ENCODE data around the gene PWWP2B.

PWWP2B gene

GRCh38 chr10:132400547-132401151 is 3.6 kb downstream of the PWWP2B start:
- Histone ChIP-seq H3K9me3 (ENCODE audit: control insufficient read depth, insufficient read depth, low read length) (no peaks in the 10 kb centered on the region), H3K4me2 (ENCODE audit: low read length) (no peak overlapping the region), H3K4me3 (ENCODE audit: low read length) (no peak overlapping the region), H3K4me1 (ENCODE audit: control insufficient read depth, low read length) (peaks cover 16% of the 10 kb centered on the region), H4K20me1 (ENCODE audit: control insufficient read depth, insufficient read depth, low read depth, low read length) (no peaks in the 10 kb centered on the region), H3K27ac (ENCODE audit: low read depth, low read length) (no peak overlapping the region), H3K79me2 (ENCODE audit: control insufficient read depth, low read length) (peaks cover 3% of the 10 kb centered on the region; the same call in 1 of the 2 replicates), H3K27me3 (ENCODE audit: control insufficient read depth, low read length) (peaks cover 8% of the 10 kb centered on the region), H3K36me3 (ENCODE audit: control insufficient read depth, low read length) (no peaks in the 10 kb centered on the region), H3F3A (ENCODE audit: control insufficient read depth, insufficient read depth) (no peaks in the 10 kb centered on the region), H3K9me2 (replicated peaks; ENCODE audit: control insufficient read depth, low read length) (no peaks in the 10 kb centered on the region)
- TF ChIP-seq EZH2phosphoT487 (IDR thresholded peaks at IDR 0.05; ENCODE audit: borderline replicate concordance, low read length) (no peak), CTCF (IDR thresholded peaks at IDR 0.05; ENCODE audit: low read depth, low read length, poor library complexity, severe bottlenecking) (no peak)

- Histone ChIP-seq H3K27me3 (ENCODE audit: control insufficient read depth, low read length) (peaks cover 6% of the 10 kb centered on the region), H3K9me3 (ENCODE audit: control insufficient read depth, insufficient read depth, low read length) (no peaks in the 10 kb centered on the region), H3K4me1 (ENCODE audit: control insufficient read depth, low read length) (peaks cover 10% of the 10 kb centered on the region), H3K79me2 (ENCODE audit: control insufficient read depth, low read length) (peaks cover 3% of the 10 kb centered on the region; the same call in 1 of the 2 replicates), H3K4me3 (ENCODE audit: low read length) (no peak overlapping the region), H3F3A (ENCODE audit: control insufficient read depth, insufficient read depth) (no peaks in the 10 kb centered on the region), H3K36me3 (ENCODE audit: control insufficient read depth, low read length) (no peaks in the 10 kb centered on the region), H3K27ac (ENCODE audit: low read depth, low read length) (no peak overlapping the region), H3K9me2 (replicated peaks; ENCODE audit: control insufficient read depth, low read length) (no peaks in the 10 kb centered on the region), H3K4me2 (ENCODE audit: low read length) (no peak overlapping the region), H4K20me1 (ENCODE audit: control insufficient read depth, insufficient read depth, low read depth, low read length) (no peaks in the 10 kb centered on the region)
- no peak for TF ChIP-seq EZH2phosphoT487 (IDR thresholded peaks at IDR 0.05; ENCODE audit: borderline replicate concordance, low read length)
- TF ChIP-seq CTCF (IDR thresholded peaks at IDR 0.05; ENCODE audit: low read depth, low read length, poor library complexity, severe bottlenecking), result no peak
Measured at GRCh38 chr10:132401401-132402118, 4.6 kb downstream of the PWWP2B start.

GRCh38 chr10:132402781-132403241 is 5.8 kb downstream of the PWWP2B start:
- TF ChIP-seq CTCF (IDR thresholded peaks at IDR 0.05; ENCODE audit: low read depth, low read length, poor library complexity, severe bottlenecking), result no peak
- no peak for TF ChIP-seq EZH2phosphoT487 (IDR thresholded peaks at IDR 0.05; ENCODE audit: borderline replicate concordance, low read length)
- H3K27ac ChIP-seq (ENCODE audit: low read depth, low read length), result no peak overlapping the region
- H3K4me2 ChIP-seq (ENCODE audit: low read length), result no peak overlapping the region
- no peaks in the 10 kb centered on the region for H3F3A ChIP-seq (ENCODE audit: control insufficient read depth, insufficient read depth)
- H3K4me3 ChIP-seq (ENCODE audit: low read length), result no peak overlapping the region
- no peaks in the 10 kb centered on the region for H3K9me2 ChIP-seq (replicated peaks; ENCODE audit: control insufficient read depth, low read length)
- H4K20me1 ChIP-seq (ENCODE audit: control insufficient read depth, insufficient read depth, low read depth, low read length), result no peaks in the 10 kb centered on the region
- peaks cover 11% of the 10 kb centered on the region for H3K4me1 ChIP-seq (ENCODE audit: control insufficient read depth, low read length)
- H3K79me2 ChIP-seq (ENCODE audit: control insufficient read depth, low read length), result peaks cover 4% of the 10 kb centered on the region; the same call in 1 of the 2 replicates
- H3K9me3 ChIP-seq (ENCODE audit: control insufficient read depth, insufficient read depth, low read length), result no peaks in the 10 kb centered on the region
- H3K36me3 ChIP-seq (ENCODE audit: control insufficient read depth, low read length), result no peaks in the 10 kb centered on the region
- peaks cover 2% of the 10 kb centered on the region for H3K27me3 ChIP-seq (ENCODE audit: control insufficient read depth, low read length)
